ENCODE measurements around the gene TPD52L3. TPM values are rescaled to one million over a fixed set of nuclear protein-coding genes. Genes with fewer than 3 reads are reported as not detected.

The TPD52L3 gene
- total RNA-seq, 1 experiment from 2014 or later: not detected

- H3K4me1 ChIP-seq (ENCODE audit: insufficient read depth, low read length): peaks cover 21% of the 10 kb centered on the region
- H3K4me3 ChIP-seq (ENCODE audit: low read length): no peak overlapping the region
- ATAC-seq (no peak), DNase-seq (no peak)
- H3K9me2 ChIP-seq (replicated peaks; ENCODE audit: low read length): no peaks in the 10 kb centered on the region
- H3K36me3 ChIP-seq (ENCODE audit: low read depth, low read length): no peaks in the 10 kb centered on the region
- H4K20me1 ChIP-seq (ENCODE audit: low read length): no peaks in the 10 kb centered on the region
- ChIA-PET POLR2A (ENCODE audit: unreplicated experiment) (no interaction called here), CTCF (no interaction called here)
- no peak overlapping the region for H3K27ac ChIP-seq (ENCODE audit: low read length)
- no peak overlapping the region for H3K9ac ChIP-seq (ENCODE audit: low read length)
- BruUV-seq (replicated peaks): no TSS peak
- no peaks in the 10 kb centered on the region for H3F3A ChIP-seq (ENCODE audit: low read length, unreplicated experiment)
- H2AFZ ChIP-seq (ENCODE audit: low read length): peak overlapping the region; percentile 44; the same call in 1 of the 2 replicates
- intact Hi-C loops (cut with micrococcal nuclease): loop anchor here (5.0 kb wide), 1 partner anchor 141 kb away; no protein-coding TSS in a partner anchor
- no peaks in the 10 kb centered on the region for H3K9me3 ChIP-seq (ENCODE audit: low read length)
- TF ChIP-seq EZH2phosphoT487 (IDR thresholded peaks at IDR 0.05; ENCODE audit: borderline replicate concordance, low read length) (no peak), EZH2 (IDR thresholded peaks at IDR 0.05; ENCODE audit: low read length, unreplicated experiment) (no peak), CTCF (conservative IDR thresholded peaks at IDR 0.05; ENCODE audit: low read depth, low read length) (no peak)
- no peaks in the 10 kb centered on the region for H3K27me3 ChIP-seq (ENCODE audit: low read length)
- no peaks in the 10 kb centered on the region for H3K79me2 ChIP-seq (ENCODE audit: low read length)
- no peak overlapping the region for H3K4me2 ChIP-seq (ENCODE audit: low read length)
Measured at GRCh38 chr9:6351737-6352136, 23.6 kb downstream of the TPD52L3 start.

- CTCF ChIA-PET: no interaction called here
- no peak overlapping the region for H3K4me2 ChIP-seq (ENCODE audit: low read length)
Measured at GRCh38 chr9:6354072-6354686, 26.0 kb downstream of the TPD52L3 start.

More at GRCh38 chr9:6354072-6354686, 26.0 kb downstream of the TPD52L3 start:
- no peaks in the 10 kb centered on the region for H4K20me1 ChIP-seq (ENCODE audit: low read length)
- H3K36me3 ChIP-seq (ENCODE audit: low read depth, low read length): no peaks in the 10 kb centered on the region
- no peak overlapping the region for H3K27ac ChIP-seq (ENCODE audit: low read length)
- no peak overlapping the region for H2AFZ ChIP-seq (ENCODE audit: low read length)
- no peak overlapping the region for H3K4me3 ChIP-seq (ENCODE audit: low read length)
- H3K9me2 ChIP-seq (replicated peaks; ENCODE audit: low read length): no peaks in the 10 kb centered on the region
- intact Hi-C loops (cut with micrococcal nuclease): loop anchor here (1.0 to 5.0 kb wide), 2 partner anchors 138 to 214 kb away; no protein-coding TSS in a partner anchor
- H3K4me1 ChIP-seq (ENCODE audit: insufficient read depth, low read length): peaks cover 21% of the 10 kb centered on the region
- H3F3A ChIP-seq (ENCODE audit: low read length, unreplicated experiment): no peaks in the 10 kb centered on the region
- no peak overlapping the region for H3K9ac ChIP-seq (ENCODE audit: low read length)
- H3K27me3 ChIP-seq (ENCODE audit: low read length): no peaks in the 10 kb centered on the region
- no TSS peak for BruUV-seq (replicated peaks)
- no peaks in the 10 kb centered on the region for H3K79me2 ChIP-seq (ENCODE audit: low read length)
- TF ChIP-seq EZH2phosphoT487 (IDR thresholded peaks at IDR 0.05; ENCODE audit: borderline replicate concordance, low read length) (no peak), EZH2 (IDR thresholded peaks at IDR 0.05; ENCODE audit: low read length, unreplicated experiment) (no peak), CTCF (conservative IDR thresholded peaks at IDR 0.05; ENCODE audit: low read depth, low read length) (peak; percentile 73)
- ATAC-seq (peak; percentile 85), DNase-seq (peak; percentile 54)
- POLR2A ChIA-PET (ENCODE audit: unreplicated experiment): no interaction called here
- no peaks in the 10 kb centered on the region for H3K9me3 ChIP-seq (ENCODE audit: low read length)
